Left colon (tissue), 2 donors: Measurements from ENCODE around the gene ANKRD13D. TPM values are rescaled to one million over a fixed set of nuclear protein-coding genes. Genes with fewer than 3 reads are reported as not detected.

Experiments used
- ATAC-seq: fragments of 200-7000 bp; cut with Tn5 transposase; one replicate; pipeline ENCODE4 v1.9.1; 2020; ENCODE audit warnings: mild to moderate bottlenecking, moderate library complexity
- DNase-seq, 2 donors: peaks; one replicate each; pipeline ENCODE4 v3.0.0-alpha.2; 2020
- intact Hi-C, 2 donors: fragments of 100-400 bp; cut with DNase I in 1 of 2; cut with micrococcal nuclease in 1 of 2; formaldehyde crosslinking; loops; one replicate each; pipeline versions ENCODE4 v1.11.2 to v1.14.0; 2022; cut with DNase I, micrococcal nuclease
- total RNA-seq, 2 donors: library from RNA; stranded (reverse); fragmentation: NEBNext Ultra II Directional; extraction: Animal tissue kit (Norgen Biotek cat#: 25700); gene quantifications; one replicate each; pipeline ENCODE4 v1.2.1, GENCODE V29; 2021
- donor health status: DM: no; HTN: no; CAD: no.
- donor health status: DM: yes; HTN: yes; CAD: no.

Gene ANKRD13D
- total RNA-seq, 2 donors from 2014 or later: 26.9 to 29.6 TPM

- ATAC-seq (peak; percentile 44), DNase-seq (peak; percentile 68 to 72)
- intact Hi-C loops: no loop called here
Observed at GRCh38 chr11:67270256-67271204, 18.6 kb upstream of the ANKRD13D start.

GRCh38 chr11:67271205-67271540 lies 17.9 kb upstream of the ANKRD13D start:
- no peak for ATAC-seq
- no peak for DNase-seq
- intact Hi-C loops: no loop called here

- intact Hi-C loops: no loop called here
- DNase-seq: peak; percentile 27 to 30
- ATAC-seq: no peak
Observed at GRCh38 chr11:67271541-67272284, 17.4 kb upstream of the ANKRD13D start.

- intact Hi-C loops: no loop called here
- ATAC-seq (no peak), DNase-seq (peak in 1 of 2 donors; percentile 31)
Observed at GRCh38 chr11:67272327-67273259, 16.5 kb upstream of the ANKRD13D start.

GRCh38 chr11:67273260-67273990 lies 15.7 kb upstream of the ANKRD13D start:
- intact Hi-C loops: no loop called here
- peak in 1 of 2 donors; percentile 28 for DNase-seq
- no peak for ATAC-seq

GRCh38 chr11:67274768-67275605 lies 14.1 kb upstream of the ANKRD13D start:
- intact Hi-C loops: no loop called here
- ATAC-seq (no peak), DNase-seq (peak; percentile 34 to 37)

GRCh38 chr11:67275606-67276409 lies 13.3 kb upstream of the ANKRD13D start:
- peak; percentile 11 to 28 for DNase-seq
- intact Hi-C loops: no loop called here
- ATAC-seq: no peak

- intact Hi-C loops: no loop called here
- ATAC-seq (peak; percentile 71), DNase-seq (peak; percentile 64 to 80)
Observed at GRCh38 chr11:67276781-67277230, 12.3 kb upstream of the ANKRD13D start.

- DNase-seq (peak; percentile 94), ATAC-seq (peak; percentile 90)
- intact Hi-C loops: no loop called here
Observed at GRCh38 chr11:67277231-67277961, 11.7 kb upstream of the ANKRD13D start.

GRCh38 chr11:67278135-67278938 lies 10.8 kb upstream of the ANKRD13D start:
- no peak for ATAC-seq
- peak; percentile 25 to 31 for DNase-seq
- intact Hi-C loops: no loop called here

- intact Hi-C loops: no loop called here
- DNase-seq (peak in 1 of 2 donors; percentile 11), ATAC-seq (no peak)
Observed at GRCh38 chr11:67278939-67279588, 10.0 kb upstream of the ANKRD13D start.

GRCh38 chr11:67279589-67280340 lies 9.3 kb upstream of the ANKRD13D start:
- intact Hi-C loops: no loop called here
- ATAC-seq (no peak), DNase-seq (peak in 1 of 2 donors; percentile 6)

- no peak for ATAC-seq
- intact Hi-C loops: no loop called here
- DNase-seq: peak in 1 of 2 donors; percentile 6
Observed at GRCh38 chr11:67280341-67280787, 8.7 kb upstream of the ANKRD13D start.
